ENCODE measurements around the gene BTG2.

Gene BTG2

GRCh38 chr1:203272633-203273205 lies 32.6 kb upstream of the BTG2 start:
- no peak overlapping the region for H3K4me3 ChIP-seq (replicated peaks; ENCODE audit: low read depth, low read length)
- TF ChIP-seq CTCF (IDR thresholded peaks at IDR 0.05; ENCODE audit: low read length, missing control alignments) = no peak
- DNase-seq (ENCODE audit: low read depth) = no peak

- H3K4me3 ChIP-seq (replicated peaks; ENCODE audit: low read depth, low read length) = peak overlapping the region; percentile 22
- TF ChIP-seq CTCF (IDR thresholded peaks at IDR 0.05; ENCODE audit: low read length, missing control alignments) = peak; percentile 95
- peak; percentile 82 for DNase-seq (ENCODE audit: low read depth)
Measured at GRCh38 chr1:203273206-203273868, 32.0 kb upstream of the BTG2 start.

- no peak for DNase-seq (ENCODE audit: low read depth)
- no peak for TF ChIP-seq CTCF (IDR thresholded peaks at IDR 0.05; ENCODE audit: low read length, missing control alignments)
- no peak overlapping the region for H3K4me3 ChIP-seq (replicated peaks; ENCODE audit: low read depth, low read length)
Measured at GRCh38 chr1:203273869-203274602, 31.3 kb upstream of the BTG2 start.

GRCh38 chr1:203274603-203275381 lies 30.5 kb upstream of the BTG2 start:
- DNase-seq (ENCODE audit: low read depth) = no peak
- TF ChIP-seq CTCF (IDR thresholded peaks at IDR 0.05; ENCODE audit: low read length, missing control alignments) = no peak
- H3K4me3 ChIP-seq (replicated peaks; ENCODE audit: low read depth, low read length) = no peak overlapping the region

- no peak overlapping the region for H3K4me3 ChIP-seq (replicated peaks; ENCODE audit: low read depth, low read length)
- DNase-seq (ENCODE audit: low read depth) = no peak
- TF ChIP-seq CTCF (IDR thresholded peaks at IDR 0.05; ENCODE audit: low read length, missing control alignments) = no peak
Measured at GRCh38 chr1:203275656-203276272, 29.6 kb upstream of the BTG2 start.

GRCh38 chr1:203276408-203276807 lies 28.9 kb upstream of the BTG2 start:
- no peak for DNase-seq (ENCODE audit: low read depth)
- no peak for TF ChIP-seq CTCF (IDR thresholded peaks at IDR 0.05; ENCODE audit: low read length, missing control alignments)
- H3K4me3 ChIP-seq (replicated peaks; ENCODE audit: low read depth, low read length) = no peak overlapping the region

Measured in fibroblast of pulmonary artery (primary cell).